HepG2 (cell line): ENCODE measurements around the gene TEX14. TPM values are rescaled to one million over a fixed set of nuclear protein-coding genes. Genes with fewer than 3 reads are reported as not detected.

Experiments
- CEBPG ChIP-seq: IDR thresholded peaks from 2 replicates; pipeline ENCODE4 v1.6.1; 2016
- GTF2F1 ChIP-seq: fragments of 150-350 bp; IDR thresholded peaks from 2 replicates; pipeline ENCODE4 v1.6.1; 2014; ENCODE audit warnings: low read length
- NFIC ChIP-seq: IDR thresholded peaks from 2 replicates; pipeline ENCODE4 v1.6.1; 2012; ENCODE audit warnings: mild to moderate bottlenecking, low read length, inconsistent platforms
- RELA ChIP-seq: sonication (generic); formaldehyde crosslinking; IDR thresholded peaks from 2 replicates; pipeline ENCODE4 v1.4.0; 2020; ENCODE audit warnings: missing genetic modification reagents
- SSRP1 ChIP-seq: IDR thresholded peaks from 2 replicates; pipeline ENCODE4 v1.6.1; 2016; ENCODE audit warnings: control low read depth
- TGIF2 ChIP-seq: IDR thresholded peaks from 2 replicates; pipeline ENCODE4 v1.6.1; 2016; ENCODE audit warnings: control low read depth, missing compliant biosample characterization
- THYN1 ChIP-seq: sonication (generic); formaldehyde crosslinking; IDR thresholded peaks from 2 replicates; pipeline ENCODE4 v1.8.1; 2023; ENCODE audit warnings: low read depth, mild to moderate bottlenecking, moderate library complexity, missing genetic modification reagents, borderline replicate concordance
- YEATS2 ChIP-seq: sonication (generic); formaldehyde crosslinking; IDR thresholded peaks from 2 replicates; pipeline ENCODE4 v1.4.0; 2020; ENCODE audit warnings: missing genetic modification reagents, borderline replicate concordance
- ZNF33B ChIP-seq: sonication (generic); formaldehyde crosslinking; IDR thresholded peaks from 2 replicates; pipeline ENCODE4 v1.5.1; 2020; ENCODE audit warnings: mild to moderate bottlenecking, missing genetic modification reagents
- ZNF430 ChIP-seq: sonication (generic); formaldehyde crosslinking; IDR thresholded peaks from 2 replicates; pipeline ENCODE4 v1.9.0; 2021; ENCODE audit warnings: mild to moderate bottlenecking, missing genetic modification reagents
- ZNF777 ChIP-seq: sonication (generic); formaldehyde crosslinking; IDR thresholded peaks from 2 replicates; pipeline ENCODE4 v1.4.0; 2020; ENCODE audit warnings: missing genetic modification reagents
- polyA plus RNA-seq, 8 experiments: library from polyadenylated mRNA; depleted of rRNA in 3 of 8; stranded (reverse) in 7 of 8; unstranded in 1 of 8; fragments of >200 nt; fragmentation: Illumina TruSeq in 4 of 8; extraction: Trizol in 4 of 8; gene quantifications; 2 replicates each; pipeline versions ENCODE4 v1.2.1 to v1.2.3, GENCODE V29; 2011 to 2016; ENCODE audit warnings: low read depth in 4 of 8, missing spikeins in 1 of 8, mixed read lengths in 1 of 8; ENCODE audit not compliant: insufficient read depth in 1 of 8
- total RNA-seq, 5 experiments: library from RNA; depleted of rRNA; stranded (reverse); fragments of >200 nt; fragmentation: Illumina TruSeq; extraction: Trizol; gene quantifications; 2 replicates each; pipeline ENCODE4 v1.2.3, GENCODE V29; 2016; ENCODE audit warnings: low read depth in 1 of 5
- TF ChIP-seq, protein P1 (sequence below): sonication (generic); formaldehyde crosslinking; IDR thresholded peaks from 2 replicates; pipeline ENCODE4 v1.9.0; 2021; ENCODE audit warnings: missing genetic modification reagents, borderline replicate concordance
- TF ChIP-seq, protein P2 (sequence below): sonication (generic); formaldehyde crosslinking; IDR thresholded peaks from 2 replicates; pipeline ENCODE4 v1.8.0; 2022; ENCODE audit warnings: mild to moderate bottlenecking, missing genetic modification reagents, borderline replicate concordance
- TF ChIP-seq, protein P3 (sequence below): sonication (generic); formaldehyde crosslinking; IDR thresholded peaks from 2 replicates; pipeline ENCODE4 v1.8.0; 2022; ENCODE audit warnings: mild to moderate bottlenecking, missing genetic modification reagents, moderate library complexity
- TF ChIP-seq, protein P4 (sequence below): fragments of 450-650 bp; IDR thresholded peaks from 2 replicates; pipeline ENCODE4 v1.6.1; 2017
- TF ChIP-seq, protein P5 (sequence below): sonication (generic); formaldehyde crosslinking; IDR thresholded peaks from 2 replicates; pipeline ENCODE4 v1.8.0; 2022; ENCODE audit warnings: missing genetic modification reagents, mild to moderate bottlenecking, moderate library complexity, borderline replicate concordance
- TF ChIP-seq, protein P6 (sequence below): sonication (generic); formaldehyde crosslinking; IDR thresholded peaks from 2 replicates; pipeline ENCODE4 v1.4.0; 2020; ENCODE audit warnings: missing genetic modification reagents
- TF ChIP-seq, protein P7 (sequence below): sonication (generic); formaldehyde crosslinking; conservative IDR thresholded peaks from 2 replicates; pipeline ENCODE4 v1.8.0; 2022; ENCODE audit warnings: mild to moderate bottlenecking, moderate library complexity, missing genetic modification reagents

The TEX14 gene
- total and polyA plus RNA-seq, 2 of the 13 experiments (the other 11 are each of a cell fraction or from before 2014, with no cell fraction given), result 0.04 to 0.07 TPM

DNA sequence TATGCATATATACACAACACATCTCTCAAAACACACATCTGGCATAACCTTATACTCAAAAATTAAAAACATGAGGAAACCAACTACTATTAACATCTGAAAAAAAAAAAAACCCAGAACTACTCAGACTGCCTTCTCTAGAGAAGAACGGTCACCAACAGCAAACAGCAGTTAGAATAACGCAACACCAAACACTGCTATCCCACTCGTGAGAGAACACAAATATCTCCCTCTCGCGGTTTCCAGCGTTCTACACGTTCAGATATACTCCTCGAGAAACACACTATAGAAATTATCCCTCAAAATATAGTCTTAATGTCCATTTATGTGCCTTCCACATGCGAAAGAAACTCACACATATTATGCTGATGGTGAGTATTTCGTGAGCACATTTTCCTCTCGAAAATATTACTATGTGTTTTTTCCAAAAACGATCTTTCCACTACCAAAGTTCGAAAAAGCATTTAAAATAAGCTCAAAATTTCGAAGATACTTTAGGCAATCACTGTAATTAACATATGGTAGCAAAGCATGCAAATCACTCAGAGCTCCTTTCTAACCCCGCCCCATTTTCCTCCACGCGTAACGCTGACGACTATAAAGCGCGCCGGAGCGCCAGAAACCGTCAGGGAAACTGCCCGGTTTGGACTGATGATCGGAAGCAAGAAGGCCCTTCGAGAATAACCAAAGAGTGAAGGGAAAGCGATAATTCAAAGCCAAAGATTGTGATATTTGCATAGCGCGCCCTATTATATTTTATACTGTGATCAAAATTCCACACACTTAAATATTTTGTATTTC, 60.1 kb downstream of the TEX14 start (continued):
- TF ChIP-seq RELA (CRISPR knock-in tag) (peak; percentile 92; the same call in 1 of the 2 replicates), ZNF430 (CRISPR knock-in tag) (no peak; the same call in none of the 2 replicates), CEBPG (peak; percentile 94), GTF2F1 (peak; percentile 100), YEATS2 (CRISPR knock-in tag) (peak; percentile 91; the same call in 1 of the 2 replicates), SSRP1 (CRISPR knock-in tag) (peak; percentile 98), ZNF33B (CRISPR knock-in tag) (0 out of 2 replicates have a peak, but pooled peaks have one; percentile 82), THYN1 (CRISPR knock-in tag) (no peak), ZNF777 (CRISPR knock-in tag) (no peak; the same call in 1 of the 2 replicates), TGIF2 (peak; percentile 66; the same call in 1 of the 2 replicates), NFIC (peak; percentile 99)
- TF ChIP-seq, protein P1, sequence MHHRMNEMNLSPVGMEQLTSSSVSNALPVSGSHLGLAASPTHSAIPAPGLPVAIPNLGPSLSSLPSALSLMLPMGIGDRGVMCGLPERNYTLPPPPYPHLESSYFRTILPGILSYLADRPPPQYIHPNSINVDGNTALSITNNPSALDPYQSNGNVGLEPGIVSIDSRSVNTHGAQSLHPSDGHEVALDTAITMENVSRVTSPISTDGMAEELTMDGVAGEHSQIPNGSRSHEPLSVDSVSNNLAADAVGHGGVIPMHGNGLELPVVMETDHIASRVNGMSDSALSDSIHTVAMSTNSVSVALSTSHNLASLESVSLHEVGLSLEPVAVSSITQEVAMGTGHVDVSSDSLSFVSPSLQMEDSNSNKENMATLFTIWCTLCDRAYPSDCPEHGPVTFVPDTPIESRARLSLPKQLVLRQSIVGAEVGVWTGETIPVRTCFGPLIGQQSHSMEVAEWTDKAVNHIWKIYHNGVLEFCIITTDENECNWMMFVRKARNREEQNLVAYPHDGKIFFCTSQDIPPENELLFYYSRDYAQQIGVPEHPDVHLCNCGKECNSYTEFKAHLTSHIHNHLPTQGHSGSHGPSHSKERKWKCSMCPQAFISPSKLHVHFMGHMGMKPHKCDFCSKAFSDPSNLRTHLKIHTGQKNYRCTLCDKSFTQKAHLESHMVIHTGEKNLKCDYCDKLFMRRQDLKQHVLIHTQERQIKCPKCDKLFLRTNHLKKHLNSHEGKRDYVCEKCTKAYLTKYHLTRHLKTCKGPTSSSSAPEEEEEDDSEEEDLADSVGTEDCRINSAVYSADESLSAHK (CRISPR knock-in tag), result peak; percentile 89; the same call in 1 of the 2 replicates
- TF ChIP-seq, protein P2, sequence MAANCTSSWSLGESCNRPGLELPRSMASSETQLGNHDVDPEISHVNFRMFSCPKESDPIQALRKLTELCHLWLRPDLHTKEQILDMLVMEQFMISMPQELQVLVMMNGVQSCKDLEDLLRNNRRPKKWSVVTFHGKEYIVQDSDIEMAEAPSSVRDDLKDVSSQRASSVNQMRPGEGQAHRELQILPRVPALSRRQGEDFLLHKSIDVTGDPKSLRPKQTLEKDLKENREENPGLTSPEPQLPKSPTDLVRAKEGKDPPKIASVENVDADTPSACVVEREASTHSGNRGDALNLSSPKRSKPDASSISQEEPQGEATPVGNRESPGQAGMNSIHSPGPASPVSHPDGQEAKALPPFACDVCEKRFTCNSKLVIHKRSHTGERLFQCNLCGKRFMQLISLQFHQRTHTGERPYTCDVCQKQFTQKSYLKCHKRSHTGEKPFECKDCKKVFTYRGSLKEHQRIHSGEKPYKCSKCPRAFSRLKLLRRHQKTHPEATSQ (CRISPR knock-in tag), result peak; percentile 82; the same call in 1 of the 2 replicates
- TF ChIP-seq, protein P3, sequence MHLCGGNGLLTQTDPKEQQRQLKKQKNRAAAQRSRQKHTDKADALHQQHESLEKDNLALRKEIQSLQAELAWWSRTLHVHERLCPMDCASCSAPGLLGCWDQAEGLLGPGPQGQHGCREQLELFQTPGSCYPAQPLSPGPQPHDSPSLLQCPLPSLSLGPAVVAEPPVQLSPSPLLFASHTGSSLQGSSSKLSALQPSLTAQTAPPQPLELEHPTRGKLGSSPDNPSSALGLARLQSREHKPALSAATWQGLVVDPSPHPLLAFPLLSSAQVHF (CRISPR knock-in tag), result peak; percentile 95
- TF ChIP-seq, protein P4, sequence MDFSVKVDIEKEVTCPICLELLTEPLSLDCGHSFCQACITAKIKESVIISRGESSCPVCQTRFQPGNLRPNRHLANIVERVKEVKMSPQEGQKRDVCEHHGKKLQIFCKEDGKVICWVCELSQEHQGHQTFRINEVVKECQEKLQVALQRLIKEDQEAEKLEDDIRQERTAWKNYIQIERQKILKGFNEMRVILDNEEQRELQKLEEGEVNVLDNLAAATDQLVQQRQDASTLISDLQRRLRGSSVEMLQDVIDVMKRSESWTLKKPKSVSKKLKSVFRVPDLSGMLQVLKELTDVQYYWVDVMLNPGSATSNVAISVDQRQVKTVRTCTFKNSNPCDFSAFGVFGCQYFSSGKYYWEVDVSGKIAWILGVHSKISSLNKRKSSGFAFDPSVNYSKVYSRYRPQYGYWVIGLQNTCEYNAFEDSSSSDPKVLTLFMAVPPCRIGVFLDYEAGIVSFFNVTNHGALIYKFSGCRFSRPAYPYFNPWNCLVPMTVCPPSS, result no peak
- TF ChIP-seq, protein P5, sequence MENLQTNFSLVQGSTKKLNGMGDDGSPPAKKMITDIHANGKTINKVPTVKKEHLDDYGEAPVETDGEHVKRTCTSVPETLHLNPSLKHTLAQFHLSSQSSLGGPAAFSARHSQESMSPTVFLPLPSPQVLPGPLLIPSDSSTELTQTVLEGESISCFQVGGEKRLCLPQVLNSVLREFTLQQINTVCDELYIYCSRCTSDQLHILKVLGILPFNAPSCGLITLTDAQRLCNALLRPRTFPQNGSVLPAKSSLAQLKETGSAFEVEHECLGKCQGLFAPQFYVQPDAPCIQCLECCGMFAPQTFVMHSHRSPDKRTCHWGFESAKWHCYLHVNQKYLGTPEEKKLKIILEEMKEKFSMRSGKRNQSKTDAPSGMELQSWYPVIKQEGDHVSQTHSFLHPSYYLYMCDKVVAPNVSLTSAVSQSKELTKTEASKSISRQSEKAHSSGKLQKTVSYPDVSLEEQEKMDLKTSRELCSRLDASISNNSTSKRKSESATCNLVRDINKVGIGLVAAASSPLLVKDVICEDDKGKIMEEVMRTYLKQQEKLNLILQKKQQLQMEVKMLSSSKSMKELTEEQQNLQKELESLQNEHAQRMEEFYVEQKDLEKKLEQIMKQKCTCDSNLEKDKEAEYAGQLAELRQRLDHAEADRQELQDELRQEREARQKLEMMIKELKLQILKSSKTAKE, result peak; percentile 51; the same call in 1 of the 2 replicates
- TF ChIP-seq, protein P6, sequence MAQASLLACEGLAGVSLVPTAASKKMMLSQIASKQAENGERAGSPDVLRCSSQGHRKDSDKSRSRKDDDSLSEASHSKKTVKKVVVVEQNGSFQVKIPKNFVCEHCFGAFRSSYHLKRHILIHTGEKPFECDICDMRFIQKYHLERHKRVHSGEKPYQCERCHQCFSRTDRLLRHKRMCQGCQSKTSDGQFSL, result peak; percentile 84
- TF ChIP-seq, protein P7, sequence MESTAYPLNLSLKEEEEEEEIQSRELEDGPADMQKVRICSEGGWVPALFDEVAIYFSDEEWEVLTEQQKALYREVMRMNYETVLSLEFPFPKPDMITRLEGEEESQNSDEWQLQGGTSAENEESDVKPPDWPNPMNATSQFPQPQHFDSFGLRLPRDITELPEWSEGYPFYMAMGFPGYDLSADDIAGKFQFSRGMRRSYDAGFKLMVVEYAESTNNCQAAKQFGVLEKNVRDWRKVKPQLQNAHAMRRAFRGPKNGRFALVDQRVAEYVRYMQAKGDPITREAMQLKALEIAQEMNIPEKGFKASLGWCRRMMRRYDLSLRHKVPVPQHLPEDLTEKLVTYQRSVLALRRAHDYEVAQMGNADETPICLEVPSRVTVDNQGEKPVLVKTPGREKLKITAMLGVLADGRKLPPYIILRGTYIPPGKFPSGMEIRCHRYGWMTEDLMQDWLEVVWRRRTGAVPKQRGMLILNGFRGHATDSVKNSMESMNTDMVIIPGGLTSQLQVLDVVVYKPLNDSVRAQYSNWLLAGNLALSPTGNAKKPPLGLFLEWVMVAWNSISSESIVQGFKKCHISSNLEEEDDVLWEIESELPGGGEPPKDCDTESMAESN (CRISPR knock-in tag), result peak; percentile 84; the same call in 1 of the 2 replicates
